GM23338 (cell line): ENCODE data around the gene CPNE2.

Experiments used
- CTCF ChIP-seq, 2 experiments: fragments of 200-600 bp in 1 of 2; sonication (generic) in 1 of 2; conservative IDR thresholded peaks; 2 replicates each; pipeline versions ENCODE4 v1.5.1 to v1.6.1; 2016 to 2017; ENCODE audit warnings: antibody characterized with exemption in 2 of 2, low read depth in 2 of 2, mild to moderate bottlenecking in 2 of 2, moderate library complexity in 1 of 2
- EZH2 ChIP-seq: fragments of 200-600 bp; sonication (generic); IDR thresholded peaks from one replicate; pipeline ENCODE4 v1.8.0; 2017; ENCODE audit warnings: antibody characterized with exemption, mild to moderate bottlenecking, low read depth; ENCODE audit not compliant: unreplicated experiment
- EZH2phosphoT487 ChIP-seq: fragments of 200-600 bp; sonication (generic); IDR thresholded peaks from one replicate; pipeline ENCODE4 v1.8.1; 2018; ENCODE audit warnings: antibody characterized with exemption; ENCODE audit not compliant: unreplicated experiment
- JUNB ChIP-seq: IDR thresholded peaks from one replicate; pipeline ENCODE4 v1.6.1; 2016; ENCODE audit warnings: antibody characterized with exemption; ENCODE audit not compliant: unreplicated experiment
- POLR2AphosphoS5 ChIP-seq: IDR thresholded peaks from 2 replicates; pipeline ENCODE4 v1.6.1; 2016; ENCODE audit warnings: antibody characterized with exemption, low read depth
- REST ChIP-seq: IDR thresholded peaks from one replicate; pipeline ENCODE4 v1.6.1; 2018; ENCODE audit warnings: antibody characterized with exemption; ENCODE audit not compliant: unreplicated experiment

DNA sequence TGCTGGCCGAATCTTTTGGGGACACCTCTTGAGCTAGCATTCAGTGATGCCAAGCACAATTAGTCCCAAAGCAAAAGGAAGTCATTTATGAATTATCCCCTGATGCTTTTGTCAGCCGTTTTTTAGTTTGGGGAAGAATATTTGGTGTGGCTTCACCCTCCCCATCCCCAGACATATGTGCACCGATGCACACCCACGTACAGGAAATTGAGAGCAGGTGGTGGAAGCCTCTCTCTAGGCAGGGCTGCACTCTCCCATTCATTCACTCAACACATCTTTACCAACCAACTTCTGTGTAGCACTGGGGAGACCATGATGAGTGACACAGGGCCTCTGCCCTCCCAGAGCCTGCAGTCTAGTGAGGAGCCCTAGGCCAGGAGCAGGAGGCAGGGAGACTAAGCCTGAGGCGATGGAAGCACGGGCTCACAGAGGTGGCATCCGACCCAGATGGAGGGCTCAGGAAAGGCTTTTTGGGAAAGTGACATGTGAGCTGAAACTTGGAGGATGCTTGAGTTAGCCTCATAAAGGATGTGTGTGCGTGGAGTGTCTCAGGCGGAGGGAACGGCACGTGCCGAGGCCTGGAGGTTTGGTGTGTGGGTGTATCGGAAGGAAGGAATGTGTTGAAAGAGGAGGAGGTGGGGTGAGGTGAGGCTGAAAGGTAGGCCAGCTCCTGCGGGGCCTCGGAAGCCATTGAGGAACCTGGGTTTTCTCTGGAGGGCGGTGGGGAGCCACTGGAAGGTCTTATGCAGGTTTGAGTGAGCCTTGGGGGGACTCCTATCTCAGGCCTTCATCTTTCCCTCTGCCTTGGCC is 49.6 kb downstream of the CPNE2 start:
- TF ChIP-seq POLR2AphosphoS5 (no peak), CTCF (conservative IDR thresholded peaks at IDR 0.05; ENCODE audit: low read depth in 2 of 2) (no peak), REST (no peak), EZH2phosphoT487 (no peak), EZH2 (no peak), JUNB (no peak)
